HG02885 (cell line): ENCODE results near the gene GADL1.

ENCODE experiments used
- ATAC-seq: cut with Tn5 transposase; IDR thresholded peaks from one replicate; pipeline ENCODE4 v1.9.1; 2021; ENCODE audit warnings: mild to moderate bottlenecking; ENCODE audit not compliant: unreplicated experiment, poor library complexity

Gene GADL1

GRCh38 chr3:30733209-30733608 is 161.3 kb downstream of the GADL1 start:
- ATAC-seq, result no peak

- no peak for ATAC-seq
Measured at GRCh38 chr3:30730967-30731366, 163.5 kb downstream of the GADL1 start.

- no peak for ATAC-seq
Measured at GRCh38 chr3:30729936-30730335, 164.5 kb downstream of the GADL1 start.

DNA sequence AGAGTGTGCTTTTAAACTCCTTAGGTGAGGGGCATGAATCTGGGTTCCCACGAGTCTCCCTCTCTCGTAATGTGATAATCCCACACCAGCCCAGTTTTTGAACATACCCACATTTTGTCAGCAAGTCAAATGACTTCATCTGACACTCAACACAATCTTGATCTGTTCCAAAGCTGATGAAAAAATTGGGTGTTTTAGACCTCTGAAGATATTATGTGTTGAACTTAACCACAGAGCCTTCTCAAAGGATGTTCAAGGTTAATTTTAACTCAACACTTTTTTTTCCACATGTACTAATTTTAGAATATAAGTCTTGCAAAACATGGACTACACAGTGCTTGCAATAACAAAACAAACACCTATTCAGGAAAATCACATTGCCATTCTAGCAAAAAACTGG is 164.9 kb downstream of the GADL1 start:
- ATAC-seq, result no peak

DNA sequence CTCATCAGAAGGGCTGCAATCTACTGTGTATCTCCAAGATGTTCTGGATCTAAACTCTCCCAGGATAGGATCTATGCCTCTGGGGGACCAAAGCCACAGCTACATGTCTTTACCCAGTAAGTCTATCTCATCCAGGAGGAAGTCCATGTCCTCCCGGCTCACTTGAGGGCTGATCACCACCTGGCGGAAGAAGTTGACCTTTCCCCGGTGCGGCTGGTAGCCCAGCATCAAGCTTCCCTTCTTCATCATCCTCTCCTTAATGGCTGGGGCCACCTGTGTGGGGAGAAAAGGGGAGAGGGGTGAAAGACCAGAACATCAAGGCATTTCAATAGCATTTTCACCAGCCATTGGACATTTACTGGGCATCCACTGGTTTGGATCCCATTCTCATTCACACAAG is 166.3 kb downstream of the GADL1 start:
- no peak for ATAC-seq

GRCh38 chr3:30724863-30725262 is 169.6 kb downstream of the GADL1 start:
- ATAC-seq, result no peak

DNA sequence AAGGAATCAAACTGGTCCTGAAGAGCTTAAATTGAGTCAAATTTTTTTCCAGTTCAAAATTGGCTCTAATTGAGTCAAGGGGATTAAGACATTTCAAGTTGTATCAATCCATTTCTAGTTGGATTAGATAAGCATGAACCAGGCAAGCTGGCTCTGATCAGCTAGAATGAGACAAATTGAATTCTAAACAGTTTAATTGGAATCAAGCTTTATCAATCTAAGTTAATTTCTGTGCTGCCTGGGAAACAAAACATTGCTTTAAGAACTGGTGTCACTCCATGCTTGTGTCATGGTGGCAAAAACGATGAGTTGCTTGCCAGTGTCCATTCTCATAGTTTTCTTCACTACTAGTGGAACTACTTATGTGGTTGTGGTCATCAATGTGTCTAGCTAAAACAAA is 171.2 kb downstream of the GADL1 start:
- ATAC-seq, result no peak

DNA sequence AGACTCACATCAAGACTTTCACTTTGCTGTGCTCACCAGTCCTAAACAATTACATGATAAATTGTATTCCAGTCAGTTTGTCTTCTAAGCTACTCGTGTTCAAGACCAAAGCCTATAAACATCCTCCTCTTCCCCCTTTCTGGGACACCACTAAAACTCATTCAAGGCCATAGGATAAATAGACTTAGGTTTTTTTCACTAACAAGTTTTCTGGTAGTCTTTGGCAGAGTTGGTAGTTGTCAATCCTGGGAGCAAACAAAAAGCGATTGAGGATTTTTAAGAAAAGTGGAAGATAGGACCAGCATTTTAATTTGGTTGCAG is 173.2 kb downstream of the GADL1 start:
- ATAC-seq, result no peak

DNA sequence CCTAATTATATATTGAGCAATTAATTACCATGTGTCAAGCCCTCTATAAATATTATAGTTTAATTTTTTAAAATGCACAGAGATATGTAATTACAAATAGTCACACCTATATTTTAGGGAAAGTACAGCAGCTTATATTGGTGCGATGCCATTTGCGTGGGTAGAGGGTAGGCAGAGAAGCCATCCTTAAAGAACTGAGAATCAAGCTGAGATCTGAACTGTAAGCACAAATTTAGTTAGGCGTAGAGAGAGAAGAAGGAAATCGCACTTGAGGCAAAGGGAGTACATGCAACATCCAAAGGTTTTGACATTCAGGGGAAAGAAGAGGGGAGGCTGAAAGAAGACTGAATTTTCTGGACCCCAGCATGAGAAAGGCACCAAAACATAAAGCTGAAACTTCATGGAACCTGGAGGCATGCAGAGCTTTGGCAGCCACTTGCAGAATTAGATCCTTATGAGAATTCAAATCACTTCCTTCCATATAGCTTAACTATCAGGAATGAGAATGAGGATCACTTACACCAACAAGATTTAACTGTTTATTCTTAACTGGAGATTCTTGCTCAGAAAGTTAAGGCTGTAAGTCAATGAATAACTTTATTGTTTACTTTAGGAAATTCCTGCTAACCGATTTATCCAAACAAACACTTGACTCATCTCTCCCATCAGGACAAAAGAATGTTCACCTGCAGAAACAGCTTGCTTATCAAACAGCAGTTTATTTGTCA is 173.7 kb downstream of the GADL1 start:
- no peak for ATAC-seq

- ATAC-seq, result no peak
Measured at GRCh38 chr3:30719536-30719935, 174.9 kb downstream of the GADL1 start.

DNA sequence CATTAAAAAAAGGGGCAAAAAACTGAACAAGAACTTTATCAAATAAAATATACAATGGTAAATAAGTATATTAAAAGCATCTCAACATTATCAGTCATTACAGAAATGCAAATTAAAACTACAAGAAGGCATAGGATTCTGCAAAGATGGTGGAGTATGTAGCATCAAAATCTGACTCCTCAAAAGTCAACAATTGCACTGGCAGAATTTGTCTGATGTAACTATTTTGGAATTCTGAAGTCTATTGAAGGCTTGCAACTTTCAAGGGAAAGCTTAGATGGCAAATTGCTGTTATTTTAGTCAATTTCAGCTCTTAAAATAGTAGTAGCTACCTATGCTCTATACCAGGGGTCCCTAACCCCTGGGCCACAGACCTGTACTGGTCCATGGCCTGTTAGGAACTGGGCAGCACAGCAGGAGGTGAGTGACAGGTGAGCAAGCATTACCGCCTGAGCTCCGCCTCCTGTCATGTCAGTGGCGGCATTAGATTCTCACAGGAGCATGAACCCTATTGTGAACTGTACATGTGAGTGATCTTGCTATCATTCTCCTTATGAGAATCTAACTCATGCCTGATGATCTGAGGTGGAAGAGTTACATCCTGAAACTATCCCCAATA is 180.5 kb downstream of the GADL1 start:
- ATAC-seq, result no peak

DNA sequence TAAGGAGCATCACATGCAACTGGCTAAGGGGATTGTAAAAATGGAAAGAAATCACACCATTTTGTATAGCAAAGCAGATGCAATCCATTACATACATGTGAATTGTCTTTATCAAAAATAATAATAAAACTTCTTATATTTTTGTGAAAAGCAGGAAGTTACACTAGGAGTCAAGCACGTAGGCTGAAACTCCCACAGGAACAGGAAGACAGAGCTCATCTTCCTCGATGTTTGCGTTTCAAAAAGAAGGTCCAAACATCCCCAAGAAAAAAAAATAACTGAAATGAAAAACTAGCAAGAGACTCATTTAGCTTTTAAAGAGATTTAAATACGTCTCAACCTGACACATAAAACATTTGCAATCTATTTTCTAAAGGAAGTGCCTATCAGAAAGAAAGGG is 181.5 kb downstream of the GADL1 start:
- no peak for ATAC-seq

DNA sequence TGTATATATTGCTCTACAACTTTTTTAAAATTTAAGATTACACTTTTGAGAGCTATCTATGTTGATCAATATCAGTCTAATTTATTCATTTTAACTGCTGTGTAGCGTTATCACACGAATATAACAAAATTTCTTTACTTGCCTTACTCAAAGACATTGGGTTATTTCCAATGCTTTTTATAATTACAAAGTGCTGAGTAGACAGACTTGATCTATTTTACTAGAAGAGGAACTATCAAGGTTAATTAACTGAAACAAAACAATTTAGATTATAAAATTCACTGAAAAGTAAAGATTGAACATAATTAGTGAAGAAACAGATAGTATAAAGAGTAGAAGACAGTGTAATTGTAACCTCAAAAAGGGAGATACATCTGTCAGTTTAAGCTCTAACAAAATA is 182.6 kb downstream of the GADL1 start:
- ATAC-seq, result no peak

DNA sequence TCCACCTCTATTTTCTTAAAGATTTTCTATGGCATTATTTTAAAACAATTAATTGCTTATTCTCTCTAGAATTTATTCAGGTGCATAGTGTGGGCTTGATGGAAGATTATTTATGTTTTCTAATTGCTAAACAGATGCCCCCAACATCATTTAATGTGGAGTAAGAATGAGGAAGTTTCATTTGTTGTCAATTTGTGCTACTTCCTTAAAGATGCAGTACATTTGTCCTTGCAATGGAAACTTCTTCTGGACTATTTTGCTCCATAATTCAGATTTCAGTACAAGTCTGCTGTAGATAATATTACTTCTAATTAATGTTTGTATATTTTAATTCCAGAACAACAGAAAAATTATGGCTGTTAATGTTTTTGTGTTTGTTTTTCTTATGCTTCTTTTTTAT is 183.3 kb downstream of the GADL1 start:
- ATAC-seq, result no peak

DNA sequence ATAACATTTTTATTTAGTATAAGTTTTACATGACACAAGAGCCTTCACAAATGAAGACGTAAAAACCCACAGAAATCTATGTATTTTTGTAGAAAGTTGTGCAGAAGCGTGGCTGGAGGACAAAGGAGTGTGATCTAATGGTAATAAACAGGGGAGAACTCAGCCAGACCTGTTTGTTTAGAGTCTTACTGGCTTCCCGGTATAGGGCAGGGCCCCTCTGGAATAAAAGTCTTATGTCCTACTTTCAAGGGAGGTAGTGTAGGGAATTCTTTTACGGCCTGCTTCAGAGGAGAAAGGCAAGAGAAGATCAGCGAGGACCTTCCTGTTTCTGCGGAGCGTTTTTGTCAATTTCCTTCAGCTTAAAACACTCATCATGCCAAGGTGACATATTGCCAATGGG is 184.4 kb downstream of the GADL1 start:
- ATAC-seq, result no peak

DNA sequence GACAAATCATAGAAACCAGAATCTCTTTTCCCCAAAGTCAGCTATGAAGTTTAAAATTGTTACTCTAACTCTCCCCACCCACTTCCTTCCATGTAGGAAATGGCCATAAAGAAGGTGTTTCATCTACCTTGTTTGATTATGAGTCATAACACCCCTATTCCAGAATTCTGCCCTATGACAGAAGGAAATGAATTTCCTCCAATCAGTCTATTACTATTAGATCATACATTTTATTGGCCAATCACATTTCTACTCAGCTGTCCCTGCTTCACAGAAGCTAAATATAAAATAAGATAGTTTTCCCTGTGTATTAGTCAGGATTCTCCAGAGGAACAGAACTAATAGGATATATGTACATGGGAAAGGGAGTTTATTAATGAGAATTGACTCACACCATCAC is 186.0 kb downstream of the GADL1 start:
- no peak for ATAC-seq

DNA sequence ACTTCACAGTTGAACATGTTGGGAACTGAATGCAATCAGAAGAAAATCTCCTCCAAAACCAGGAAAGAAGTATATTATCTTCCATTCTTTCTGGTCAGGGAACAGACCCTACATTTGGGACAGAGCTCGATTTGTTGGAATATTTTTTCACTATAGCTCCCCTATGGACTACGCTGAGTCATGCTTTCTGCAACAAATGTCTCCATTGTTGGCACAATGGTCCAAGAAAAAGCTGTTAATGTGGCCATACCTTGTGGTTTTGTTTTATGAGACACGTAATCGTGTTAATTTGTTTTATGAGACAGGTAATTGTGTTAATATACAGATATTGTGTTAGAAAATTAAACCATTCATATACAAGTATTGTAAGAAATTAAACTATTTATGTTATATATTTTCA is 186.6 kb downstream of the GADL1 start:
- no peak for ATAC-seq

DNA sequence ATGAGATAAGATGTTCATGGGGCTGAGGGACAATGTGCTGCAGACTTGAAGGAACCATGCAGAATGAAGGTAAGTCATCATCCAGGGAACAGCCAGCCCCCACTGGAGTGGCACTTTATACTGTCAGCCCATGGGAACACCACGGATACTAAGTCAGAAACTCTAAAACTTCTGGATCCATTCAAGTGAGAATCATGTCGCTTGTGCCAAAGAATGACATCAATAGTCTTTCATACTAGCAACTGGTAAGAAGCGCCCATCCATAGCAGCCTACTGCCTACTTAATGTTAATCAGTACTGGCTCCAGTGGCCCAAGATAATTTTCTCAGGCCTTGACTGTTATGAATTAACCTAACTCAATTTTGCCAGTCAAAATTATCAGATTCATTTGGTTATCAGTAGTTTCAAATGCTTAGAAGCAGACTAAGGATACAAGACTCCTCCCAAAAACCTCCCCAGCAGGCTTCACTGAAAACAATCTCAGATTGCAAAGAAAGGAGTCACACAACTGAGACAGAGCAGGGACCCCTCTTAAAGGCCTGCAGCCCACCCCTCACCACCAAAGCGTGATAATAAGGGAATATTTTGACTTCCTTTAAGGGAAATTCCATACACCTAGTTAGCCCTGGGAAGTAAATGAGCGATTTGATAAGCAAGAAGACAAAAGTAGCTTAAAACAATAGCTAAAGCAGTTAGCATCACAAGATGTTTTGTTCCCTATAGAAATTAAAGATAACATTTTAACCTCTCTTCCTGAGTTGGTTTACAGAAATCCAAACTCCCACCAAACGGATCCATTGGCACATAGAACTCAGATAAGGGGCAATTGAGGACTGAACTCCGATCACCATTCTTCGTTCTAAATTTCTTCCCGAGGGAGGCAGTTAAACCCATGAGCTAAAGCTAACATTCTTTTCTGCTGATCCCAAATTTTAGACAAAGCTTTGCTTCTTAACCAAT is 189.2 kb downstream of the GADL1 start:
- ATAC-seq, result no peak

- no peak for ATAC-seq
Measured at GRCh38 chr3:30702828-30703397, 191.5 kb downstream of the GADL1 start.

DNA sequence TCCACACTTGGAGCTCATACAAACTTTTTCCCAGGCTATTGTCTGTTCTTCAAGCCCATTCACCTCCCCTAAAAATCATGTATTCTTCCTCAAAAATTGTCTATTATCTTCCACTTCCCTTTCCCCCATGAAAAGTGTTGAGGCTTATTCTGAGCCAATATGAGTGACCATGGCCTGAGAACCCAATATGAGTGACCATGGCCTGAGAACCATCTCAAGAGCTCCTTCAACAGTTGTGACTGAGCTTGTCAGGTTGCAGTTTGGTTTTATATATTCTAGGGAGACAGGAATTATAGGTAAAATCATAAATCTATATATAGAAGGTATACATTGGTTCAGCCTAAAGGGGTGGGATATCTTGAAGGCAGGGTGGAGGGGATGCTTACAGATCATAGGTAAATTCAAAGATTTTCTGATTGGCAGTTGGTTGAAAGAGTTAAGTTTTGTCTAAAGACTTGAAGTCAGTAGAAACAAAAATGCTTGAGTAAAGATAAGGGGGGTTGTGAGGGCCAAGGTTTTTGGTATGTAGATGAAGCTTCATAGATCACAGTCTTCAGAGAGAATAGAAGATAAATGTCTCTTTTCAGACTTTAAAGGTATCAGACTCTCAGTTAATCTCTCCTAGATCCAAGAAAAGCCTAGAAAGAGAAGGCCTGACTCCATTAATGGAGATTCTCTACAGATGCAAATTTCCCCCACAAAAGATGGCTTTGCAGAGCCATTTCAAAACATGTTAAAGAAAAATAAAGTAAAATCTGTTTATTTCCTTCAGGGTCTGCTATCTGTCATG is 192.2 kb downstream of the GADL1 start:
- ATAC-seq, result no peak
